ENCODE data around the gene TGFBR1.

DNA sequence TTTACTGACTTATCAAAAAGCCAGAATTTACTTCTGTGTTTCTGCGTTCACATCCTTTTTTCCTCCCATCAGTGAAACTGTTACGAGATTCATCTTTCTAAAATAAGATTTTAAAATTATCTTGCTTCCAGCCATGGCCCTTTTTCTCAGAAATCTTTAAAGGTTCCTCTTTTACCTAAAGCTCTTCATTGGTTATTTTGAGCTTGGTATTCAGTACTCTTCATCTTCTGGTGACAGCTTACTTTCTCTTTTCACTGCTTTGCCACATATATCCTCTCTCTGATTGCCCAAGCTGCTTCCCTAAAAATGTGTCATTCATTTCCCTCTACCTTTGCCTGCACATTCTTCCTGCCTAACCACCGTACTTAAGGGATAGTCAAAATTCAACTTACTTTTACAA lies 32.3 kb downstream of the TGFBR1 start:
- TF ChIP-seq, protein P1, sequence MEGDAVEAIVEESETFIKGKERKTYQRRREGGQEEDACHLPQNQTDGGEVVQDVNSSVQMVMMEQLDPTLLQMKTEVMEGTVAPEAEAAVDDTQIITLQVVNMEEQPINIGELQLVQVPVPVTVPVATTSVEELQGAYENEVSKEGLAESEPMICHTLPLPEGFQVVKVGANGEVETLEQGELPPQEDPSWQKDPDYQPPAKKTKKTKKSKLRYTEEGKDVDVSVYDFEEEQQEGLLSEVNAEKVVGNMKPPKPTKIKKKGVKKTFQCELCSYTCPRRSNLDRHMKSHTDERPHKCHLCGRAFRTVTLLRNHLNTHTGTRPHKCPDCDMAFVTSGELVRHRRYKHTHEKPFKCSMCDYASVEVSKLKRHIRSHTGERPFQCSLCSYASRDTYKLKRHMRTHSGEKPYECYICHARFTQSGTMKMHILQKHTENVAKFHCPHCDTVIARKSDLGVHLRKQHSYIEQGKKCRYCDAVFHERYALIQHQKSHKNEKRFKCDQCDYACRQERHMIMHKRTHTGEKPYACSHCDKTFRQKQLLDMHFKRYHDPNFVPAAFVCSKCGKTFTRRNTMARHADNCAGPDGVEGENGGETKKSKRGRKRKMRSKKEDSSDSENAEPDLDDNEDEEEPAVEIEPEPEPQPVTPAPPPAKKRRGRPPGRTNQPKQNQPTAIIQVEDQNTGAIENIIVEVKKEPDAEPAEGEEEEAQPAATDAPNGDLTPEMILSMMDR (IDR thresholded peaks at IDR 0.05 in 8 of 11, conservative IDR thresholded peaks at IDR 0.05 in 3 of 11), result no peak
- no peak for TF ChIP-seq POLR2A (IDR thresholded peaks at IDR 0.05)
- no peak for TF ChIP-seq POLR2AphosphoS5 (IDR thresholded peaks at IDR 0.05)
